Measurements from ENCODE around the gene PSME3IP1.

DNA sequence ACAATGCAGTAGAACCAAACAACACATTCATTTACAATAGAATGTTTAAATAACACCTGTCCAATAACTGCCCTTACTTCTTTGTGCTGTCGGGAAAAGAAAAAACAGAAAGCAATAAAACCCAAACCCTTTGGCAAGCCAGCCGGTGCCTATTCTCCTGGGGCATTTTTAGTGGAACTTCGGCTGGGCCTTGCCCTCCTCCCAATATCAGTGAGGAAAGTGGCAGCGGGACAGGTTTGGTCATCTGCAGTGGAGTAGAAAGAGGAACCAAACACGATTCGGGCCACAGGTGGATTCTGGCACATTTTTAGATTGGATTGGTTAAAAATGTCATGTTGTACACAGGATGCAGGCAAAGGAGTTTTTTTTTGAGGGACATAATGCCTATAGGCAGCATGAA, 32.0 kb downstream of the PSME3IP1 start:
- TF ChIP-seq POLR2A (IDR thresholded peaks at IDR 0.05) (no peak), CTCF (IDR thresholded peaks at IDR 0.05) (no peak), POLR2AphosphoS5 (IDR thresholded peaks at IDR 0.05) (no peak)
